ENCODE data around the gene NFX1.

DNA sequence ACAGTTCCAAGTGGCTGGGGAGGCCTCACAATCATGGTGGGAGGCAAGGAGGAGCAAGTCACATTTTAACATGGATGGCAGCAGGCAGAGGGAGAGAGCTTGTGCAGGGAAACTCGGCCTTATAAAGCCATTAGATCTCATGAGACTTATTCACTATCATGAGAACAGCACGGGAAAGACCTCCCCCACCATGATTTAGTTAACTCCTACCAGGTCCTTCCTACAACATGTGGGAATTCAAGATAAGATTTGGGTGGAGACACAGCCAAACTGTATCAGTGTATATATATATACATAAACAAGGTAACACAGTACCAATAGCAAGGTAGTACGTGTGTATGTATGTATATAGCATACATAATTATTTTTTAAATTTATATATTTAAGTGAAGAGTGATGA lies 50.9 kb downstream of the NFX1 start:
- TF ChIP-seq, protein P1, sequence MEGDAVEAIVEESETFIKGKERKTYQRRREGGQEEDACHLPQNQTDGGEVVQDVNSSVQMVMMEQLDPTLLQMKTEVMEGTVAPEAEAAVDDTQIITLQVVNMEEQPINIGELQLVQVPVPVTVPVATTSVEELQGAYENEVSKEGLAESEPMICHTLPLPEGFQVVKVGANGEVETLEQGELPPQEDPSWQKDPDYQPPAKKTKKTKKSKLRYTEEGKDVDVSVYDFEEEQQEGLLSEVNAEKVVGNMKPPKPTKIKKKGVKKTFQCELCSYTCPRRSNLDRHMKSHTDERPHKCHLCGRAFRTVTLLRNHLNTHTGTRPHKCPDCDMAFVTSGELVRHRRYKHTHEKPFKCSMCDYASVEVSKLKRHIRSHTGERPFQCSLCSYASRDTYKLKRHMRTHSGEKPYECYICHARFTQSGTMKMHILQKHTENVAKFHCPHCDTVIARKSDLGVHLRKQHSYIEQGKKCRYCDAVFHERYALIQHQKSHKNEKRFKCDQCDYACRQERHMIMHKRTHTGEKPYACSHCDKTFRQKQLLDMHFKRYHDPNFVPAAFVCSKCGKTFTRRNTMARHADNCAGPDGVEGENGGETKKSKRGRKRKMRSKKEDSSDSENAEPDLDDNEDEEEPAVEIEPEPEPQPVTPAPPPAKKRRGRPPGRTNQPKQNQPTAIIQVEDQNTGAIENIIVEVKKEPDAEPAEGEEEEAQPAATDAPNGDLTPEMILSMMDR (IDR thresholded peaks at IDR 0.05) = no peak
- no peak for TF ChIP-seq POLR2A (IDR thresholded peaks at IDR 0.05)
- no peak for TF ChIP-seq EP300 (IDR thresholded peaks at IDR 0.05)

Measured in upper lobe of left lung (tissue), 4 donors.